Vagina (tissue), 2 donors: ENCODE results near the gene GRK1. TPM values are rescaled to one million over a fixed set of nuclear protein-coding genes. Genes with fewer than 3 reads are reported as not detected.
"Not testable (repeated sequence)": the region's sequence is repeated elsewhere in the genome, so short reads cannot be mapped to it uniquely, and the experiment has no call there.

Experiments used
- DNase-seq, 2 donors: peaks; one replicate each; pipeline ENCODE4 v3.0.0-alpha.2; 2017; ENCODE audit errors: extremely low spot score in 2 of 2
- H3K27ac ChIP-seq: fragments of 200-600 bp; sonication (generic); one replicate; pipeline ENCODE4 v1.5.1; 2019
- H3K27me3 ChIP-seq: fragments of 200-600 bp; sonication (generic); one replicate; pipeline ENCODE4 v1.5.1; 2019
- H3K36me3 ChIP-seq, 2 donors: fragments of 200-600 bp; sonication (generic); one replicate each; pipeline ENCODE4 v1.5.1; 2017 to 2019
- H3K4me1 ChIP-seq: fragments of 200-600 bp; sonication (generic); one replicate; pipeline ENCODE4 v1.5.1; 2019
- H3K4me3 ChIP-seq, 2 donors: fragments of 200-600 bp; sonication (generic); 1 replicate in 1 of 2; 2 replicates in 1 of 2; pipeline ENCODE4 v1.5.1; 2016 to 2019
- H3K9me3 ChIP-seq: fragments of 200-600 bp; sonication (generic); one replicate; pipeline ENCODE4 v1.5.1; 2019
- CTCF ChIP-seq, 3 experiments: fragments of 450-650 bp in 2 of 3; fragments of 200-600 bp in 1 of 3; sonication (generic) in 1 of 3; IDR thresholded peaks; one replicate each; pipeline ENCODE4 v1.5.1; 2017 to 2019; ENCODE audit warnings: antibody characterized with exemption in 3 of 3, mild to moderate bottlenecking in 2 of 3, moderate library complexity in 2 of 3
- POLR2A ChIP-seq, 2 donors: fragments of 450-650 bp; IDR thresholded peaks; one replicate each; pipeline ENCODE4 v1.6.1; 2017; ENCODE audit warnings: antibody characterized with exemption in 2 of 2, mild to moderate bottlenecking in 2 of 2, moderate library complexity in 2 of 2
- POLR2AphosphoS5 ChIP-seq, 2 donors: sonication (generic); formaldehyde crosslinking; IDR thresholded peaks; one replicate each; pipeline ENCODE4 v1.9.0; 2017; ENCODE audit warnings: antibody characterized with exemption in 2 of 2, mild to moderate bottlenecking in 2 of 2, low read depth in 1 of 2; ENCODE audit not compliant: insufficient read depth in 1 of 2
- intact Hi-C: fragments of 100-400 bp; cut with DNase I; formaldehyde crosslinking; loops from one replicate; pipeline ENCODE4 v1.15.1; 2023
- total RNA-seq: library from RNA; depleted of rRNA; stranded (reverse); fragments of >200 nt; gene quantifications from one replicate; pipeline ENCODE4 v1.2.3, GENCODE V29; 2016

The GRK1 gene
- total RNA-seq, 1 donor from 2014 or later = not detected

- Histone ChIP-seq H3K4me1 (peaks cover 8% of the 10 kb centered on the region), H3K27me3 (no peaks in the 10 kb centered on the region), H3K27ac (no peak overlapping the region), H3K4me3 (no peak overlapping the region), H3K36me3 (no peaks in the 10 kb centered on the region), H3K9me3 (no peaks in the 10 kb centered on the region)
- intact Hi-C loops = no loop called here
- TF ChIP-seq POLR2A (IDR thresholded peaks at IDR 0.05) (no peak), CTCF (IDR thresholded peaks at IDR 0.05) (no peak)
- DNase-seq = no peak
Observed at GRCh38 chr13:113743366-113744195, 76.6 kb downstream of the GRK1 start.

GRCh38 chr13:113744197-113745000 lies 77.4 kb downstream of the GRK1 start:
- Histone ChIP-seq H3K4me1 (peaks cover 8% of the 10 kb centered on the region), H3K36me3 (no peaks in the 10 kb centered on the region), H3K27me3 (no peaks in the 10 kb centered on the region), H3K9me3 (no peaks in the 10 kb centered on the region), H3K27ac (no peak overlapping the region), H3K4me3 (no peak overlapping the region)
- TF ChIP-seq POLR2AphosphoS5 (IDR thresholded peaks at IDR 0.05; ENCODE audit: insufficient read depth in 1 of 2, low read depth in 1 of 2) (no peak), POLR2A (IDR thresholded peaks at IDR 0.05) (no peak), CTCF (IDR thresholded peaks at IDR 0.05) (no peak)
- DNase-seq = no peak
- intact Hi-C loops = no loop called here

- intact Hi-C loops = no loop called here
- TF ChIP-seq POLR2AphosphoS5 (IDR thresholded peaks at IDR 0.05; ENCODE audit: insufficient read depth in 1 of 2, low read depth in 1 of 2) (no peak), POLR2A (IDR thresholded peaks at IDR 0.05) (no peak), CTCF (IDR thresholded peaks at IDR 0.05) (no peak)
Observed at GRCh38 chr13:113745059-113745458, 78.0 kb downstream of the GRK1 start.

GRCh38 chr13:113745500-113746142 lies 78.6 kb downstream of the GRK1 start:
- H3K36me3 ChIP-seq, DNase-seq, H3K4me1 ChIP-seq, H3K9me3 ChIP-seq, H3K27me3 ChIP-seq, H3K4me3 ChIP-seq, intact Hi-C loops, H3K27ac ChIP-seq: not testable (repeated sequence)

More at GRCh38 chr13:113745059-113745458, 78.0 kb downstream of the GRK1 start:
- Histone ChIP-seq H3K9me3 (no peaks in the 10 kb centered on the region), H3K36me3 (no peaks in the 10 kb centered on the region), H3K4me1 (peaks cover 8% of the 10 kb centered on the region), H3K4me3 (no peak overlapping the region), H3K27ac (no peak overlapping the region), H3K27me3 (no peaks in the 10 kb centered on the region)
- no peak for DNase-seq

- peaks cover 8% of the 10 kb centered on the region for H3K4me1 ChIP-seq
- H3K4me3 ChIP-seq = no peak overlapping the region
- H3K9me3 ChIP-seq = no peaks in the 10 kb centered on the region
- intact Hi-C loops = no loop called here
- no peaks in the 10 kb centered on the region for H3K27me3 ChIP-seq
- DNase-seq = no peak
- H3K36me3 ChIP-seq = no peaks in the 10 kb centered on the region
- no peak overlapping the region for H3K27ac ChIP-seq
- TF ChIP-seq CTCF (IDR thresholded peaks at IDR 0.05) (no peak), POLR2A (IDR thresholded peaks at IDR 0.05) (no peak), POLR2AphosphoS5 (IDR thresholded peaks at IDR 0.05; ENCODE audit: insufficient read depth in 1 of 2, low read depth in 1 of 2) (no peak)
Observed at GRCh38 chr13:113746143-113746525, 79.1 kb downstream of the GRK1 start.
